Measurements from ENCODE around the gene POU2F3. TPM values are rescaled to one million over a fixed set of nuclear protein-coding genes. Genes with fewer than 3 reads are reported as not detected.
"Not testable (repeated sequence)": the region's sequence is repeated elsewhere in the genome, so short reads cannot be mapped to it uniquely, and the experiment has no call there.

POU2F3 gene
- total RNA-seq, 2 donors from 2014 or later = 0.77 to 1.5 TPM

GRCh38 chr11:120249279-120250262 lies 9.6 kb downstream of the POU2F3 start:
- Histone ChIP-seq H3K9ac (ENCODE audit: low read depth in 2 of 2, low read length in 2 of 2) (no peak overlapping the region), H3K4me1 (no peaks in the 10 kb centered on the region), H3K27me3 (no peaks in the 10 kb centered on the region), H3K27ac (no peak overlapping the region), H3K4me3 (no peak overlapping the region), H3K36me3 (no peaks in the 10 kb centered on the region), H3K9me3 (no peaks in the 10 kb centered on the region)
- TF ChIP-seq, protein P1, sequence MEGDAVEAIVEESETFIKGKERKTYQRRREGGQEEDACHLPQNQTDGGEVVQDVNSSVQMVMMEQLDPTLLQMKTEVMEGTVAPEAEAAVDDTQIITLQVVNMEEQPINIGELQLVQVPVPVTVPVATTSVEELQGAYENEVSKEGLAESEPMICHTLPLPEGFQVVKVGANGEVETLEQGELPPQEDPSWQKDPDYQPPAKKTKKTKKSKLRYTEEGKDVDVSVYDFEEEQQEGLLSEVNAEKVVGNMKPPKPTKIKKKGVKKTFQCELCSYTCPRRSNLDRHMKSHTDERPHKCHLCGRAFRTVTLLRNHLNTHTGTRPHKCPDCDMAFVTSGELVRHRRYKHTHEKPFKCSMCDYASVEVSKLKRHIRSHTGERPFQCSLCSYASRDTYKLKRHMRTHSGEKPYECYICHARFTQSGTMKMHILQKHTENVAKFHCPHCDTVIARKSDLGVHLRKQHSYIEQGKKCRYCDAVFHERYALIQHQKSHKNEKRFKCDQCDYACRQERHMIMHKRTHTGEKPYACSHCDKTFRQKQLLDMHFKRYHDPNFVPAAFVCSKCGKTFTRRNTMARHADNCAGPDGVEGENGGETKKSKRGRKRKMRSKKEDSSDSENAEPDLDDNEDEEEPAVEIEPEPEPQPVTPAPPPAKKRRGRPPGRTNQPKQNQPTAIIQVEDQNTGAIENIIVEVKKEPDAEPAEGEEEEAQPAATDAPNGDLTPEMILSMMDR (IDR thresholded peaks at IDR 0.05) = no peak
- intact Hi-C loops (cut with DNase I) = no loop called here
- no peak for DNase-seq

- H3K36me3 ChIP-seq; H3K27me3 ChIP-seq; intact Hi-C loops (cut with DNase I); DNase-seq; H3K9ac ChIP-seq (ENCODE audit: low read depth in 2 of 2, low read length in 2 of 2); H3K9me3 ChIP-seq; H3K4me3 ChIP-seq; H3K4me1 ChIP-seq; H3K27ac ChIP-seq: not testable (repeated sequence)
Observed at GRCh38 chr11:120253377-120253776, 13.4 kb downstream of the POU2F3 start.

- Histone ChIP-seq H3K9me3 (no peaks in the 10 kb centered on the region), H3K27ac (no peak overlapping the region), H3K4me3 (no peak overlapping the region), H3K4me1 (no peaks in the 10 kb centered on the region), H3K27me3 (peaks cover 9% of the 10 kb centered on the region), H3K9ac (ENCODE audit: low read depth in 2 of 2, low read length in 2 of 2) (no peak overlapping the region), H3K36me3 (no peaks in the 10 kb centered on the region)
- TF ChIP-seq, protein P1 (IDR thresholded peaks at IDR 0.05) = no peak
- intact Hi-C loops (cut with DNase I) = no loop called here
- no peak for DNase-seq
Observed at GRCh38 chr11:120254788-120255518, 15.0 kb downstream of the POU2F3 start.

- Histone ChIP-seq H3K4me1 (no peaks in the 10 kb centered on the region), H3K9me3 (no peaks in the 10 kb centered on the region), H3K36me3 (no peaks in the 10 kb centered on the region), H3K4me3 (no peak overlapping the region), H3K9ac (ENCODE audit: low read depth in 2 of 2, low read length in 2 of 2) (no peak overlapping the region), H3K27me3 (peaks cover 9% of the 10 kb centered on the region), H3K27ac (no peak overlapping the region)
- intact Hi-C loops (cut with DNase I) = no loop called here
- DNase-seq = no peak
- TF ChIP-seq, protein P1 (IDR thresholded peaks at IDR 0.05) = no peak
Observed at GRCh38 chr11:120255519-120255866, 15.6 kb downstream of the POU2F3 start.

- no peaks in the 10 kb centered on the region for H3K36me3 ChIP-seq
- no peak for DNase-seq
- H3K4me3 ChIP-seq = no peak overlapping the region
- intact Hi-C loops (cut with DNase I) = no loop called here
- TF ChIP-seq, protein P1 (IDR thresholded peaks at IDR 0.05) = no peak
- H3K4me1 ChIP-seq = no peaks in the 10 kb centered on the region
- no peak overlapping the region for H3K27ac ChIP-seq
- no peak overlapping the region for H3K9ac ChIP-seq (ENCODE audit: low read depth in 2 of 2, low read length in 2 of 2)
- no peaks in the 10 kb centered on the region for H3K9me3 ChIP-seq
- peaks cover 9% of the 10 kb centered on the region for H3K27me3 ChIP-seq
Observed at GRCh38 chr11:120256178-120256577, 16.2 kb downstream of the POU2F3 start.
